GM12878 (cell line): ENCODE measurements around the gene TBKBP1. TPM values are rescaled to one million over a fixed set of nuclear protein-coding genes. Genes with fewer than 3 reads are reported as not detected.

Experiments
- ATAC-seq: fragments of 200-7000 bp; cut with Tn5 transposase; 3 replicates; pipeline ENCODE4 v1.9.1; 2020; ENCODE audit warnings: mild to moderate bottlenecking, moderate library complexity
- BruUV-seq: library from RNA; stranded (reverse); fragments of 400-500 nt; replicated peaks from 2 replicates; lab custom pipeline; 2021; lab: Mats Ljungman, UMichigan
- CTCF ChIA-PET: fragments of 300-600 bp; sonication (Branson Sonifier 250); formaldehyde crosslinking; extraction: SDS; loops from one replicate; lab custom pipeline; 2021; ENCODE audit warnings: inconsistent platforms; lab: Yijun Ruan, JAX
- POLR2A ChIA-PET: fragments of 350-600 bp; formaldehyde crosslinking; extraction: SDS; loops from one replicate; lab custom pipeline; 2021; ENCODE audit warnings: inconsistent platforms; lab: Charles Lee
- RAD21 ChIA-PET: fragments of 300-600 bp; sonication (Branson Sonifier 250); formaldehyde crosslinking; loops from one replicate; lab custom pipeline; 2023; ENCODE audit warnings: antibody characterized with exemption; ENCODE audit not compliant: unreplicated experiment; lab: Charles Lee
- SMC1A ChIA-PET: fragments of 300-600 bp; sonication (Branson Sonifier 250); formaldehyde crosslinking; loops from one replicate; lab custom pipeline; 2023; ENCODE audit not compliant: unreplicated experiment, uncharacterized antibody; lab: Charles Lee
- DNase-seq: peaks from one replicate; pipeline ENCODE4 v3.0.0-alpha.2; 2011; ENCODE audit warnings: low read depth, low spot score
- FAIRE-seq: peaks from 3 replicates; lab custom pipeline; 2011; peaks lifted over from hg19 to GRCh38; lab: Jason Lieb, UNC
- H2AFZ ChIP-seq: 2 replicates; pipeline ENCODE4 v1.6.0; 2011; ENCODE audit warnings: low read depth, low read length, control low read depth; ENCODE audit not compliant: control insufficient read depth
- H3K27ac ChIP-seq: 2 replicates; pipeline ENCODE4 v1.5.1; 2011; ENCODE audit warnings: control low read depth; ENCODE audit not compliant: control insufficient read depth, insufficient read depth
- H3K27me3 ChIP-seq, 2 experiments: replicated peaks in 1 of 2; 2 replicates each; pipeline versions ENCODE4 v1.6.0 to v1.6.1; 2011; ENCODE audit warnings: low read length in 1 of 2; ENCODE audit not compliant: control insufficient read depth in 2 of 2, insufficient read depth in 2 of 2
- H3K36me3 ChIP-seq, 2 experiments: 2 replicates each; pipeline ENCODE4 v1.5.1; 2011; ENCODE audit warnings: low read length in 1 of 2; ENCODE audit not compliant: control insufficient read depth in 2 of 2, insufficient read depth in 2 of 2
- H3K4me1 ChIP-seq: 2 replicates; pipeline ENCODE4 v1.6.1; 2011; ENCODE audit warnings: mild to moderate bottlenecking, low read length, moderate library complexity, mixed read lengths; ENCODE audit not compliant: control insufficient read depth, insufficient read depth
- H3K4me2 ChIP-seq: 2 replicates; pipeline ENCODE4 v1.6.0; 2011; ENCODE audit warnings: control low read depth; ENCODE audit not compliant: control insufficient read depth, insufficient read depth
- H3K4me3 ChIP-seq: fragments of 200-600 bp; sonication (generic); 2 replicates; pipeline ENCODE4 v1.5.1; 2016
- H3K79me2 ChIP-seq: 2 replicates; pipeline ENCODE4 v1.6.0; 2011; ENCODE audit warnings: low read length; ENCODE audit not compliant: control insufficient read depth, insufficient read depth
- H3K9ac ChIP-seq: 2 replicates; pipeline ENCODE4 v1.8.0; 2011; ENCODE audit warnings: low read length, control low read depth, mixed read lengths; ENCODE audit not compliant: control insufficient read depth, insufficient read depth
- H3K9me3 ChIP-seq: replicated peaks from 3 replicates; pipeline ENCODE4 v1.5.1; 2011; ENCODE audit warnings: mild to moderate bottlenecking, low read length; ENCODE audit not compliant: control insufficient read depth, insufficient read depth
- H4K20me1 ChIP-seq: 2 replicates; pipeline ENCODE4 v1.6.0; 2011; ENCODE audit not compliant: control insufficient read depth, insufficient read depth
- CEBPB ChIP-seq, 2 experiments: fragments of 150-350 bp in 1 of 2; IDR thresholded peaks; 2 replicates each; pipeline ENCODE4 v1.6.1; 2012 to 2014; ENCODE audit warnings: low read depth in 2 of 2, low read length in 2 of 2, borderline replicate concordance in 1 of 2, inconsistent platforms in 1 of 2
- EED ChIP-seq: sonication (generic); IDR thresholded peaks from 2 replicates; pipeline ENCODE4 v1.6.1; 2016; ENCODE audit warnings: antibody characterized with exemption, low read depth
- EP300 ChIP-seq, 2 experiments: fragments of 150-350 bp in 1 of 2; IDR thresholded peaks; 2 replicates each; pipeline ENCODE4 v1.6.1; 2011 to 2012; ENCODE audit warnings: low read depth in 2 of 2, low read length in 2 of 2, borderline replicate concordance in 1 of 2, improper control_type of control experiment in 1 of 2, inconsistent platforms in 1 of 2; ENCODE audit not compliant: control insufficient read depth in 1 of 2
- GATAD2B ChIP-seq: fragments of 450-650 bp; conservative IDR thresholded peaks from 2 replicates; pipeline ENCODE4 v1.6.1; 2017; ENCODE audit warnings: low read depth, mild to moderate bottlenecking, moderate library complexity
- IRF4 ChIP-seq: IDR thresholded peaks from 2 replicates; pipeline ENCODE4 v1.6.1; 2011; ENCODE audit warnings: low read depth, low read length
- MXI1 ChIP-seq: fragments of 150-350 bp; IDR thresholded peaks from 2 replicates; pipeline ENCODE4 v1.6.1; 2011; ENCODE audit warnings: low read depth, mild to moderate bottlenecking, inconsistent platforms, low read length, improper control_type of control experiment
- NR2F1 ChIP-seq: fragments of 450-650 bp; conservative IDR thresholded peaks from 2 replicates; pipeline ENCODE4 v1.6.1; 2017; ENCODE audit warnings: mild to moderate bottlenecking
- RUNX3 ChIP-seq: IDR thresholded peaks from 2 replicates; pipeline ENCODE4 v1.6.1; 2012; ENCODE audit warnings: low read length, inconsistent platforms
- SPI1 ChIP-seq: IDR thresholded peaks from 2 replicates; pipeline ENCODE4 v1.6.1; 2011; ENCODE audit warnings: low read depth, mild to moderate bottlenecking, low read length, moderate library complexity, borderline replicate concordance; ENCODE audit not compliant: insufficient read depth
- TARDBP ChIP-seq: IDR thresholded peaks from 2 replicates; pipeline ENCODE4 v1.6.1; 2016; ENCODE audit warnings: borderline replicate concordance
- TCF7 ChIP-seq: IDR thresholded peaks from 2 replicates; pipeline ENCODE4 v1.6.1; 2014; ENCODE audit warnings: antibody characterized with exemption, borderline replicate concordance
- WGBS: methylation state at CpG from one replicate; pipeline ENCODE4 v1.1.6; 2016; ENCODE audit warnings: low lambda C conversion rate; ENCODE audit not compliant: insufficient replicate concordance, insufficient coverage; ENCODE audit errors: missing lambda C conversion rate; 5-methylcytosine and 5-hydroxymethylcytosine counted together
- in situ Hi-C: fragments of 300-500 bp; cut with MboI; formaldehyde crosslinking; loops from 9 replicates; pipeline ENCODE4 v1.14.3; 2018; ENCODE audit warnings: mixed read lengths
- intact Hi-C: fragments of 100-400 bp; cut with micrococcal nuclease; formaldehyde crosslinking; loops from one replicate; pipeline ENCODE4 v1.14.2; 2022; ENCODE audit not compliant: unreplicated experiment
- polyA plus RNA-seq, 11 experiments: library from polyadenylated mRNA; depleted of rRNA in 4 of 11; unstranded in 6 of 11; stranded (reverse) in 5 of 11; fragments of >200 nt; fragmentation: Nextera tagmentation in 4 of 11; fragmentation: Illumina TruSeq in 1 of 11; extraction: Ambion mirVana in 4 of 11; extraction: Trizol in 1 of 11; gene quantifications; 1 replicate in 1 of 11; 2 replicates in 10 of 11; pipeline versions ENCODE4 v1.2.1 to v1.2.3, GENCODE V29; 2011 to 2016; ENCODE audit warnings: inconsistent platforms in 2 of 11, missing spikeins in 2 of 11, low read depth in 1 of 11
- total RNA-seq, 4 experiments: library from RNA; depleted of rRNA in 3 of 4; stranded (reverse); fragments of >200 nt in 3 of 4; fragmentation: Illumina TruSeq in 1 of 4; extraction: Trizol in 1 of 4; gene quantifications; 2 replicates each; pipeline versions ENCODE4 v1.2.1 to v1.2.3, GENCODE V29; 2013 to 2021
- TF ChIP-seq, protein P1 (sequence below): IDR thresholded peaks from 2 replicates; pipeline ENCODE4 v1.6.1; 2011; ENCODE audit warnings: borderline replicate concordance, low read depth, mild to moderate bottlenecking, moderate library complexity, mixed read lengths, low read length; ENCODE audit not compliant: insufficient read depth; ENCODE audit errors: extremely low read length
- TF ChIP-seq, protein P2 (sequence below): IDR thresholded peaks from 2 replicates; pipeline ENCODE4 v1.6.1; 2012; ENCODE audit warnings: low read depth, low read length, improper control_type of control experiment
- TF ChIP-seq, protein P3 (sequence below): IDR thresholded peaks from 2 replicates; pipeline ENCODE4 v1.6.1; 2012; ENCODE audit warnings: low read depth, low read length, improper control_type of control experiment

The TBKBP1 gene
- total and polyA plus RNA-seq, 10 of the 15 experiments (the other 5 are each of a cell fraction or from before 2014, with no cell fraction given): 0.11 to 2.7 (median 0.74) TPM; not detected in 3

DNA sequence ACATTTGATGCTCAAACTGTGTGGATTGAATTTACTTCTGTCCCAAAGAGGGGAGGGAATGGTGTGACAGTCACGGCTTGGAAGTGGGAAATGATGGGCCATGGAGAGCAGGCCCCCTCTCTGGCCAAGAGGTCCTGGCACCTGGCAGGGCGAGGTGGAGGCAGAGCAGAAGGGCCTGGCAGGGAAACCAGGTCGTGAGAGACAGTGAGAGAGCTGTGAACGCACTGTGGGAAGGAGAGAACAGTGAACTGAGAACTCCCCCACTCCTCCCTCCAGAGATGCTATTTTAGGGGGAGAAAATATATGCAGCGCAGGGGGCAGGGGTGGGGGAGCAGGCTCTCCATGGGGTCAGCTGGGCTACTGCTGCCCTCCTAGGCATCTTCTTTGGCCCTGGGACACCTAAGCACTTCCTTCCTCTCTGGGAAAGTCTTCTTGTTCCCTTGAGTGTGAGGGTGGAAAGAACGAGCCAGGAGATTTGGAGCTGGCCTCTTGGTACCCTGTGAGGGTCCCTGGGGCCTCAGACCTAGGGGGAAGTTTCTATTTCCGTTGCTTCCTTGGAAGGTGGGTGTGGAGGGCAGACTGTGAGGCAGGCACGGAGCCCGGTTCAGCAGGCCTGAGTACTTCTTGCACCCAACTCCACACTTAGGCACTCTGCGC lies 21.8 kb downstream of the TBKBP1 start (continued):
- TF ChIP-seq EED: no peak
- TF ChIP-seq, protein P1, sequence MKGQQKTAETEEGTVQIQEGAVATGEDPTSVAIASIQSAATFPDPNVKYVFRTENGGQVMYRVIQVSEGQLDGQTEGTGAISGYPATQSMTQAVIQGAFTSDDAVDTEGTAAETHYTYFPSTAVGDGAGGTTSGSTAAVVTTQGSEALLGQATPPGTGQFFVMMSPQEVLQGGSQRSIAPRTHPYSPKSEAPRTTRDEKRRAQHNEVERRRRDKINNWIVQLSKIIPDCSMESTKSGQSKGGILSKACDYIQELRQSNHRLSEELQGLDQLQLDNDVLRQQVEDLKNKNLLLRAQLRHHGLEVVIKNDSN: no peak
- TF ChIP-seq TARDBP: no peak
- 0 out of 2 replicates have a peak, but pooled peaks have one; percentile 15 for TF ChIP-seq SPI1
- no peak for TF ChIP-seq TCF7
- TF ChIP-seq GATAD2B: 0 out of 2 replicates have a peak, but pooled peaks have one; percentile 15
- 0 out of 2 replicates have a peak, but pooled peaks have one; percentile 14 for TF ChIP-seq MXI1
- no peak for TF ChIP-seq EP300 (IDR thresholded peaks at IDR 0.05; ENCODE audit: borderline replicate concordance in 1 of 2, control insufficient read depth in 1 of 2, low read depth in 2 of 2, low read length in 2 of 2)
- TF ChIP-seq, all 136 proteins: peak for 10

DNA sequence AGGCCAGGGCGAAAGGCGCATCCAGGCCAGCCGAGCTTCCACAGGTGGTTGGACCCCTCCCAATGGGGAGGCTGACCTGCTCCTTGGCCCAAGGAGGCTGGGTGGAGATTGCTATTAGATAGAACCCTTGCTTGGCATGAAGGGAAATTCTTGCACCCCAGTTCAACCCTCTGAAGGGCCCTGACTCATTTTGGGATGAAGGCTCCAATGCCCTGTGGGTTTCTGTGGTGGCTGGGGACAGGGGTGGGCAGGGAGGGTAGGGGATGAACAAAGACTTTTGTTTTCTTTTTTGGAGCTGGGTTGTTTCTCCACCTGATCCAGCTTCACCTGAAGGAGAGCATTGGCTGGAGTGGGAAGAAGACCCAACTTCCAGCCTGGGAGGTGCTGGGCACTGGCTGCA lies 22.4 kb downstream of the TBKBP1 start:
- FAIRE-seq (no peak), ATAC-seq (peak; percentile 23), DNase-seq (no peak)
- TF ChIP-seq, protein P2, sequence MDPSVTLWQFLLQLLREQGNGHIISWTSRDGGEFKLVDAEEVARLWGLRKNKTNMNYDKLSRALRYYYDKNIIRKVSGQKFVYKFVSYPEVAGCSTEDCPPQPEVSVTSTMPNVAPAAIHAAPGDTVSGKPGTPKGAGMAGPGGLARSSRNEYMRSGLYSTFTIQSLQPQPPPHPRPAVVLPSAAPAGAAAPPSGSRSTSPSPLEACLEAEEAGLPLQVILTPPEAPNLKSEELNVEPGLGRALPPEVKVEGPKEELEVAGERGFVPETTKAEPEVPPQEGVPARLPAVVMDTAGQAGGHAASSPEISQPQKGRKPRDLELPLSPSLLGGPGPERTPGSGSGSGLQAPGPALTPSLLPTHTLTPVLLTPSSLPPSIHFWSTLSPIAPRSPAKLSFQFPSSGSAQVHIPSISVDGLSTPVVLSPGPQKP: no peak
- TF ChIP-seq EED: peak; percentile 10; the same call in 1 of the 2 replicates
- TF ChIP-seq CEBPB (IDR thresholded peaks at IDR 0.05; ENCODE audit: borderline replicate concordance in 1 of 2, low read depth in 2 of 2, low read length in 2 of 2): no peak
- peak; percentile 69 for TF ChIP-seq RUNX3
- 0 out of 2 replicates have a peak, but pooled peaks have one; percentile 11 for TF ChIP-seq IRF4
- TF ChIP-seq NR2F1: peak; percentile 11; the same call in 1 of the 2 replicates
- TF ChIP-seq, protein P3, sequence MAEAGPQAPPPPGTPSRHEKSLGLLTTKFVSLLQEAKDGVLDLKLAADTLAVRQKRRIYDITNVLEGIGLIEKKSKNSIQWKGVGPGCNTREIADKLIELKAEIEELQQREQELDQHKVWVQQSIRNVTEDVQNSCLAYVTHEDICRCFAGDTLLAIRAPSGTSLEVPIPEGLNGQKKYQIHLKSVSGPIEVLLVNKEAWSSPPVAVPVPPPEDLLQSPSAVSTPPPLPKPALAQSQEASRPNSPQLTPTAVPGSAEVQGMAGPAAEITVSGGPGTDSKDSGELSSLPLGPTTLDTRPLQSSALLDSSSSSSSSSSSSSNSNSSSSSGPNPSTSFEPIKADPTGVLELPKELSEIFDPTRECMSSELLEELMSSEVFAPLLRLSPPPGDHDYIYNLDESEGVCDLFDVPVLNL: no peak
- 46% methylated on average over 3 of the region's 3 CpGs for WGBS
- CTCF ChIA-PET: interaction anchor here (1.2 to 9.0 kb wide), 8 partner anchors 13 to 31 kb away, joined by 3 to 229 read pairs (median 10); partner anchors contain the start of gene TBX21
- SMC1A ChIA-PET: interaction anchor here (0.6 to 5.9 kb wide), 9 partner anchors 9 to 485 kb away, joined by 3 to 56 read pairs (median 10); partner anchors contain the start of gene TBX21
- peaks cover 83% of the 10 kb centered on the region for H3K4me1 ChIP-seq
- no peak overlapping the region for H3K27ac ChIP-seq
- H3K4me3 ChIP-seq: no peak overlapping the region
- BruUV-seq: no TSS peak
- in situ Hi-C loops: no loop called here
- RAD21 ChIA-PET: interaction anchor here (0.6 to 8.3 kb wide), 9 partner anchors 9 to 126 kb away, joined by 3 to 142 read pairs (median 6); partner anchors contain the start of genes TBKBP1 and TBX21
- no peak overlapping the region; the same call in 1 of the 2 replicates for H3K9ac ChIP-seq
- intact Hi-C loops: no loop called here
- H3K36me3 ChIP-seq: no peaks in the 10 kb centered on the region
- no peaks in the 10 kb centered on the region; the same call in 1 of the 2 replicates for H4K20me1 ChIP-seq
- H3K4me2 ChIP-seq: peak overlapping the region; percentile 68
- H2AFZ ChIP-seq: no peak overlapping the region
- H3K27me3 ChIP-seq: no peaks in the 10 kb centered on the region; a peak in 2 of 4 replicates
- POLR2A ChIA-PET: interaction anchor here (0.6 to 7.3 kb wide), 5 partner anchors 10 to 400 kb away, joined by 3 to 76 read pairs (median 4); partner anchors contain the start of gene TBX21
- H3K9me3 ChIP-seq: no peaks in the 10 kb centered on the region
- H3K79me2 ChIP-seq: no peaks in the 10 kb centered on the region
